Lower leg skin (tissue), 3 donors: ENCODE data around the gene ALPL.

Experiments
- POLR2A ChIP-seq, 2 donors: fragments of 450-650 bp; IDR thresholded peaks; one replicate each; pipeline ENCODE4 v1.6.1; 2016 to 2017; ENCODE audit warnings: antibody characterized with exemption in 2 of 2, mild to moderate bottlenecking in 1 of 2, moderate library complexity in 1 of 2
- TF ChIP-seq, protein P1 (sequence below), 3 donors: fragments of 450-650 bp; IDR thresholded peaks; one replicate each; pipeline ENCODE4 v1.5.1; 2016; ENCODE audit warnings: antibody characterized with exemption in 3 of 3, mild to moderate bottlenecking in 3 of 3, moderate library complexity in 2 of 3

- TF ChIP-seq, protein P1, sequence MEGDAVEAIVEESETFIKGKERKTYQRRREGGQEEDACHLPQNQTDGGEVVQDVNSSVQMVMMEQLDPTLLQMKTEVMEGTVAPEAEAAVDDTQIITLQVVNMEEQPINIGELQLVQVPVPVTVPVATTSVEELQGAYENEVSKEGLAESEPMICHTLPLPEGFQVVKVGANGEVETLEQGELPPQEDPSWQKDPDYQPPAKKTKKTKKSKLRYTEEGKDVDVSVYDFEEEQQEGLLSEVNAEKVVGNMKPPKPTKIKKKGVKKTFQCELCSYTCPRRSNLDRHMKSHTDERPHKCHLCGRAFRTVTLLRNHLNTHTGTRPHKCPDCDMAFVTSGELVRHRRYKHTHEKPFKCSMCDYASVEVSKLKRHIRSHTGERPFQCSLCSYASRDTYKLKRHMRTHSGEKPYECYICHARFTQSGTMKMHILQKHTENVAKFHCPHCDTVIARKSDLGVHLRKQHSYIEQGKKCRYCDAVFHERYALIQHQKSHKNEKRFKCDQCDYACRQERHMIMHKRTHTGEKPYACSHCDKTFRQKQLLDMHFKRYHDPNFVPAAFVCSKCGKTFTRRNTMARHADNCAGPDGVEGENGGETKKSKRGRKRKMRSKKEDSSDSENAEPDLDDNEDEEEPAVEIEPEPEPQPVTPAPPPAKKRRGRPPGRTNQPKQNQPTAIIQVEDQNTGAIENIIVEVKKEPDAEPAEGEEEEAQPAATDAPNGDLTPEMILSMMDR (IDR thresholded peaks at IDR 0.05): no peak
- TF ChIP-seq POLR2A (IDR thresholded peaks at IDR 0.05): no peak
Observed at GRCh38 chr1:21562896-21563295, 53.7 kb downstream of the ALPL start.
